Epithelial cell of esophagus (primary cell): Measurements from ENCODE around the gene CCDC86.

Experiments
- DNase-seq: peaks from one replicate; pipeline ENCODE4 v3.0.0; 2010; ENCODE audit warnings: low read depth
- H3K4me3 ChIP-seq: 2 replicates; pipeline ENCODE4 v1.5.1; 2011; ENCODE audit warnings: mild to moderate bottlenecking, low read length, control low read depth
- TF ChIP-seq, protein P1 (sequence below): IDR thresholded peaks from 2 replicates; pipeline ENCODE4 v1.5.1; 2011; ENCODE audit warnings: low read depth, mild to moderate bottlenecking, low read length, control low read depth, inconsistent platforms; ENCODE audit not compliant: insufficient read depth; ENCODE audit errors: missing control alignments

Gene CCDC86

DNA sequence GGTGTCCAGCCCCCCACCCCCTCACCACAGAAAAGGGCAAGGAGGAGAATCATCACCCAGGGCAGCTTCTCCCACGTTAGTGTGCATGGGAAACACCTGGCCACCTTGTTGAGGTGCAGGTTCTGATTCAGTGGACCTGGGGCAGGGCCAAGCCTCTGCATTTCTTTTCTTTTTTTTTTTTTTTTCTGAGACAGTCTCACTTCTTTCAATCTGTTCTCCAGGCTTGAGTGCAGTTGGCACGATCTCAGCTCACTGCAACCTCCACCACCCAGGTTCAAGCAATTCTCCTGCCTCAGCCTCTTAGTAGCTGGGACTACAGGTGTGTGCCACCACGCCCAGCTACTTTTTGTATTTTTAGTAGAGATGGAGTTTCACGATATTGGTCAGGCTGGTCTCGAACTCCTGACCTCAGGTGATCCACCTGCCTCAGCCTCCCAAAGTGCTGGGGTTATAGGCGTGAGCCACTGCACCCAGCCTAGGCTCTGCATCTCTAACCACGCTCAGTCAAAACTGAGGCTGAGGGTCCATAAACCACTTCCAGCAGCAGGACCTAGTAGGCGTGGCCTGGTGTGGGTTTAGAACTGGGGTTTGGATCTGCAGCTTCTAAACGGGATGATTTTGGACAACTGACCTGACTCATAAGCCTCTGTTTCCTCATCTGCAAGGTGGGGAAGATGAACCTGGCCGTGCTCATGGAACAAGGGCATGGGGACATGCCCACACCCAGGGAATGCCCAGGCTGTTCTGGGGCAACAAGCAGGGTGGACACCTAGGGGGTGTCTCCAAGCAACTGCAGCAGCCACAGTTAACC is 26.2 kb downstream of the CCDC86 start:
- H3K4me3 ChIP-seq, result no peak overlapping the region
- TF ChIP-seq, protein P1, sequence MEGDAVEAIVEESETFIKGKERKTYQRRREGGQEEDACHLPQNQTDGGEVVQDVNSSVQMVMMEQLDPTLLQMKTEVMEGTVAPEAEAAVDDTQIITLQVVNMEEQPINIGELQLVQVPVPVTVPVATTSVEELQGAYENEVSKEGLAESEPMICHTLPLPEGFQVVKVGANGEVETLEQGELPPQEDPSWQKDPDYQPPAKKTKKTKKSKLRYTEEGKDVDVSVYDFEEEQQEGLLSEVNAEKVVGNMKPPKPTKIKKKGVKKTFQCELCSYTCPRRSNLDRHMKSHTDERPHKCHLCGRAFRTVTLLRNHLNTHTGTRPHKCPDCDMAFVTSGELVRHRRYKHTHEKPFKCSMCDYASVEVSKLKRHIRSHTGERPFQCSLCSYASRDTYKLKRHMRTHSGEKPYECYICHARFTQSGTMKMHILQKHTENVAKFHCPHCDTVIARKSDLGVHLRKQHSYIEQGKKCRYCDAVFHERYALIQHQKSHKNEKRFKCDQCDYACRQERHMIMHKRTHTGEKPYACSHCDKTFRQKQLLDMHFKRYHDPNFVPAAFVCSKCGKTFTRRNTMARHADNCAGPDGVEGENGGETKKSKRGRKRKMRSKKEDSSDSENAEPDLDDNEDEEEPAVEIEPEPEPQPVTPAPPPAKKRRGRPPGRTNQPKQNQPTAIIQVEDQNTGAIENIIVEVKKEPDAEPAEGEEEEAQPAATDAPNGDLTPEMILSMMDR, result no peak
- DNase-seq, result no peak

DNA sequence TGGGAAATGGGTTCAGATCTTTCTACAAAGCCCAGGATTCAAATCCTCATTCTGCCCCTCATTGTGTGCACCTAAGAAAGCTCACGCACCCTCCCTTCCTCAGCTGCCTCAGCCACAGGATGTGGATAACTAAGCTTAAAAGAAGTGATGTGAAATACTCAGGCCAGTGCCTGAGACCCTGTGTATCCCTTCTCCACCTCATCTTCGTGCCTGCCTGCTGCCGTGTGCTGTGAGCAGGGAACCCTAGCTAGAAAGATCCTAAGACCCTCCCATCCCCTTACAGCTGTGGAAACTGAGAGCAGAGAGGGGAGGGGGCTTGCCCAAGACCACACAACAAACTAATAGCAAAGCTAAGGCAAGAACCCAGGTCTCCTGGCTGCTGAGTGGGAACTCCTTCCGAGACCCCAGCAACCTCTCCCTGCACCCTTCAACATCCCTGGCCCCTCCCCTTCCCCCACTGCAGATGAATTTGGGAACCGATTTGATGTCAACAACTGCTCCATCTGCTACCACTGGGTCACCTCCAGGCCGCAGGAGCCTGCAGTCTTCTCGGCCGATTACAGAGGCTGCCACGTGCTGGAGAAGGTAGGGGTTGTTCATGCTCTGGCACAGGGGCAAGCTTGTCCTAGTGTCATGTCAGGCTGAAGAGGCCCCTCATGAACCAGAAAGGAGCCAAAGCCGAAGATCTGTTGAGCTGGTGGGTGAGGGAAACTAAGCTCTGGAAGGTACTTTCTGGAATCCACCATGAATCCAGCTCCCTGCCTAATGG is 27.0 kb downstream of the CCDC86 start:
- no peak overlapping the region for H3K4me3 ChIP-seq
- TF ChIP-seq, protein P1, result no peak
- no peak for DNase-seq

DNA sequence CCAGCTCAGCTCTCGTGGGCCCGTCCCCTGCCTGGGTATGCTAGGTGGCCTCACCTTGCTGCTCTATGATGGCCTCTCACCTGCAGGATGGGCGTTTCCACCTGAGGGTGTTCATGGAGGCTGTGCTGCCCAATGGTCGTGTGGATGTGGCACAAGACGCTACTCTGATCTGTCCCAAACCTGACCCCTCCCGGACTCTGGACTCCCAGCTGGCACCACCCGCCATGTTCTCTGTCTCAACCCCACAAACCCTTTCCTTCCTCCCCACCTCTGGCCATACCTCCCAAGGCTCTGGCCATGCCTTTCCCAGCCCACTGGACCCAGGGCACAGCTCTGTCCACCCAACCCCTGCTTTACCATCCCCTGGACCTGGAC is 27.5 kb downstream of the CCDC86 start:
- TF ChIP-seq, protein P1, result no peak
- DNase-seq, result no peak
- no peak overlapping the region for H3K4me3 ChIP-seq

DNA sequence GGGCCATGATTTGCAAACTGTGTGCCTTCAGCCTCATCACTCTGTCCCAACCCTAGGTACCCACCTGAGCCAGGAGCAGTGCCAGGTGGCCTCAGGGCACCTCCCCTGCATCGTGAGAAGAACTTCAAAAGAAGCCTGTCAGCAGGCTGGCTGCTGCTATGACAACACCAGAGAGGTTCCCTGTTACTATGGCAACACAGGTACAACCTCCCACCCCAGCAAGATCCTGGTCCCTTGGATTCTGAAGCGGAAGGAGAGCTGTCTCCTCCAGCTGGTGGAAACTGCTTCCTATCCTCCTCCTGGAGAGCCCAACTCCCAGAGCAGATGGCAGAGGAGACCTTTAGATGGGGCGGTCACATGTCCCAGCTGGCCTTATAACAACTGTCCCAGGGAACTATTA is 28.4 kb downstream of the CCDC86 start:
- H3K4me3 ChIP-seq, result no peak overlapping the region
- no peak for DNase-seq
- TF ChIP-seq, protein P1, result no peak

DNA sequence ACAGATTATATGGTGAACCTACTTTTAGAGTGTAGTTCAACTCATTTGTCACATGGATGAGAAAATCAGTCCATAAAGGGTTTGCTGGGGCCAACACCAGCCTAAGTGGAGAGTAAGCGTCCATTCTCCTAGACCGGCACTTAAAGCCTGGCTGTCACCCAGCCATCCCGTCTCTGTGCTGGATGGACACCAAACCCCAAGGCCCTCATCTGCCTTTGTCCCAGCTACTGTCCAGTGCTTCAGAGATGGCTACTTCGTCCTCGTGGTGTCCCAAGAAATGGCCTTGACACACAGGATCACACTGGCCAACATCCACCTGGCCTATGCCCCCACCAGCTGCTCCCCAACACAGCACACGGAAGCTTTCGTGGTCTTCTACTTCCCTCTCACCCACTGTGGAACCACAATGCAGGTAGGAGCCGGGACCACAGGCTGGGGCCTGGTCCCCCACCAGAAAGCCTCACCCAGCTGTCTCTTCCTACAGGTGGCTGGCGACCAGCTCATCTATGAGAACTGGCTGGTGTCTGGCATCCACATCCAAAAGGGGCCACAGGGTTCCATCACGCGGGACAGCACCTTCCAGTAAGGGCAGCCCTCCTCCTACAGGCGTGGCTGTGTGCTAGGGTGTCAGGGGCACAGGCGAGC is 28.9 kb downstream of the CCDC86 start:
- no peak overlapping the region for H3K4me3 ChIP-seq
- TF ChIP-seq, protein P1, result no peak
- no peak for DNase-seq

DNA sequence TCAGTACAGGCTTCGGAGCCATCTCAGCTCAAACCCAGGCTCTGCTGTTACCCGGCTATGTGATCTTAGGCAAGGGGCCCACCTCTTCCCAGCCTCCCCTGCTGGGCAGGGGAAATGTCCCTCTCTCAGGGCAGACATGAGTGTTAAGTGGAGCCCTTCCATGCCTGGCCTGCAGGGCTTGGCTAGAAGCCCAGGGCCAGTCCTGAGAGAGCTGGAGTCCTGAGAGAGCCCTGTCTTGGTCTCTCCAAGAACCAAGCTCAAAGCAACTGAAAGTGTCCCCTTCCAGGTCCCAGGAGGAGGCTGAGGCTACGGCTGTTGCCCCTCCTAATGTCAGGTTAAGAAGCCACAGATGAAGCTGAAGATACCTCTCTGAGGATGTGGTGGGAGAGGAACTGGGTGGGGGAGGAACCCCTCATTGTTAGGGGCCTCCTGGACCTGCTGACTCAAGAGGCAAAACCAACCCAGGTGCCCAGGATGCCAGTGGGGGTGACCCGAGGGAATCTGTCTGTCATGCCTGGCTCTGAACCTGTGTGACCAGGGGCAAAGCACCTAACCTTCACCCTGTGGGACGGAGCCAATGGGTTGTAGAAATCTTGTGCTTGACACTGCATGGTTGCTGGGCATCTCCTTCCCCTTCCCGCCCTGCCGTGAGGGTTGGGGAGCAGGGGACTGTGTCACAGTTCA is 29.6 kb downstream of the CCDC86 start:
- H3K4me3 ChIP-seq, result no peak overlapping the region
- TF ChIP-seq, protein P1, result no peak
- DNase-seq, result no peak
